ENCODE results near the gene C2CD4C.
"Not testable (repeated sequence)": the region's sequence is repeated elsewhere in the genome, so short reads cannot be mapped to it uniquely, and the experiment has no call there.

The C2CD4C gene, protein sequence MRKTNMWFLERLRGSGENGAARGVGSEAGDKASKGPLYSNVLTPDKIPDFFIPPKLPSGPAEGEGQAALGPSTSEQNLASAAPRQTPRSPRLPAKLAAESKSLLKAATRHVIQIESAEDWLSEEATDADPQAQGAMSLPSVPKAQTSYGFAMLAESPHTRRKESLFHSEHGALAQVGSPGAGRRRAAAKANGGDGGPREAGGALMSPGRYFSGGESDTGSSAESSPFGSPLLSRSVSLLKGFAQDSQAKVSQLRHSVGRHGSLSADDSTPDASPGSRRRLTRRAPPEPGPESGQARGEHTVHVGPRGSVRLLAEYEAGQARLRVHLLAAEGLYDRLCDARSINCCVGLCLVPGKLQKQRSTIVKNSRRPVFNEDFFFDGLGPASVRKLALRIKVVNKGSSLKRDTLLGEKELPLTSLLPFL

DNA sequence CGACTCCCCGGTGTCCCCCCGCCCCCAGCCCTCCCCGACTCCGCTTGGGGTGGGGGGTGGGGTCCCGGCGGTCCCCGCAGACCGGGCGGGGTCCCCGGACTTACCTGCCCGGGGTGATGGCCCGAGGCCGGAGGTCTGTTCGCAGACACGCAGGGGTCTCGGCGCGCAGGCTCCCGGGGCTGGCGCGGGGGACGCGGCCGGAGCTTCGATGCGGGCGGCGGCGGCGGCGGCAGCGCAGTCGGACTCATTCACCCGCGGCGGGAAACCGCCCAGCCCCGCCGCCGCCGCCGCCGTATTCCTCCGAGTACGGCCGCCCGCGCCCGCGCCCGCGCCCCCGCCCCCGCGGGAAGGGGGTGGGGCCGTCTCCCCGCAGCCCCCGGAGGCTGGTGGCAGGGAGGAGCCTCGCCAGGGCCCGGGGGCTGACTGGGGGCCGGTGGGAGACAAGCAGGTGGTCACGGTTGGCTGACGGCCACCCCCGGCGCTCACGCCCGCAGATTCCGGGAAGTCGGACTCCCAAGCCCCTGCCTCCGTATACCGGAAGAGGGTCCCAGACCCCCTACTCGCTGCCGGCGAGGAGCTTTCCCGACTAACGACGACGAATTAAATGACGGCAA lies at the start of gene C2CD4C:
Gene C2CD4C (minus strand): TSS at position 246 of the 614 bp plus-strand sequence. CDS start 786 bp downstream, outside the sequence.
- peak; percentile 16 for DNase-seq

DNA sequence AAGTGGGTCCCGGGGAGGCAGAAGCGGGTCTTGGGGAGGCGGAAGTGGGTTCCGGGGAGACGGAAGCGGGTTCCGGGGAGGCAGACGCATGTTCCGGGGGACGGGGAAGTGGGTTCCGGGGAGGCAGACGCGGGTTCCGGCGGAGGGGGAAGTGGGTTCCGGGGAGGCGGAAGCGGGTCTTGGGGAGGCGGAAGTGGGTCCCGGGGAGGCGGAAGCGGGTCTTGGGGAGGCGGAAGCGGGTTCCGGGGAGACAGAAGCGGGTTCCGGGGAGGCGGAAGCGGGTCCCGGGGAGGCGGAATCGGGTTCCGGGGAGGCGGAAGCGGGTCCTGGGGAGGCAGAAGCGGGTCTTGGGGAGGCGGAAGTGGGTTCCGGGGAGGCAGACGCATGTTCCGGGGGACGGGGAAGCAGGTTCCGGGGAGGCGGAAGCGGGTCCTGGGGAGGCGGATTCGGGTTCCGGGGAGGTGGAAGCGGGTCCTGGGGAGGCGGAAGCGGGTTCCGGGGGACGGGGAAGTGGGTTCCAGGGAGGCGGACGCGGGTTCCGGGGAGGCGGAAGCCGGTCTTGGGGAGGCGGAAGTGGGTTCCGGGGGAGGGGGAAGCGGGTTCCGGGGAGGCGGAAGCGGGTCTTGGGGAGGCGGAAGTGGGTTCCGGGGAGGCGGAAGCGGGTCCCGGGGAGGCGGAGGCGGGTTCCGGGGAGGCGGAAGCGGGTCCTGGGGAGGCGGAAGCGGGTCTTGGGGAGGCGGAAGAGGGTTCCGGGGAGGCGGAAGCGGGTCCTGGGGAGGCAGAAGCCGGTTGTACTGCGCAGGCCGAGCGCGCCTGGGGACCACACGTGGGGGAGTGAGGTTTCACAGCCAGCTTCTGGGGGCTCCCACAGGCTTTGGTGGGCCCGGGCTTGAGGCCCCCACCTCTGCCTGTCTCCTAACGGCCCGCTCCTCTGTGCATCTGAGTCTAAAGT lies 49.4 kb upstream of the C2CD4C start:
- DNase-seq = no peak

DNA sequence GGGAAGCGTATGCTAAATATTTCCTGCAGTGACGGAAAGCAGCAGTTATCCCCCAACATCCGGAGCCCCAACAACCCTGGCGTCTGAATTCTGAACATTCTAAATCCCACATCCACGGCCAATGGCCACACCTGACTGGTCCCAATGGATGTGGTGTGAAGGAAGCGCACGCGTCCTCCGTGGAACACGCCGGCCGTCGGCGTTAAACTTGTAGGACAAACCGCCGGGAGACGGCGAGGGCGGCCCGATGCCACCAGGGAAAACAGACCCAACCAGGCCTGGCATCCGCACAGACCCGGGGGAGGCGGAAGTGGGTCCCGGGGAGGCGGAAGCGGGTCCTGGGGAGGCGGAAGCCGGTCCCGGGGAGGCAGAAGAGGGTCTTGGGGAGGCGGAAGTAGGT lies 48.7 kb upstream of the C2CD4C start:
- DNase-seq = no peak

DNA sequence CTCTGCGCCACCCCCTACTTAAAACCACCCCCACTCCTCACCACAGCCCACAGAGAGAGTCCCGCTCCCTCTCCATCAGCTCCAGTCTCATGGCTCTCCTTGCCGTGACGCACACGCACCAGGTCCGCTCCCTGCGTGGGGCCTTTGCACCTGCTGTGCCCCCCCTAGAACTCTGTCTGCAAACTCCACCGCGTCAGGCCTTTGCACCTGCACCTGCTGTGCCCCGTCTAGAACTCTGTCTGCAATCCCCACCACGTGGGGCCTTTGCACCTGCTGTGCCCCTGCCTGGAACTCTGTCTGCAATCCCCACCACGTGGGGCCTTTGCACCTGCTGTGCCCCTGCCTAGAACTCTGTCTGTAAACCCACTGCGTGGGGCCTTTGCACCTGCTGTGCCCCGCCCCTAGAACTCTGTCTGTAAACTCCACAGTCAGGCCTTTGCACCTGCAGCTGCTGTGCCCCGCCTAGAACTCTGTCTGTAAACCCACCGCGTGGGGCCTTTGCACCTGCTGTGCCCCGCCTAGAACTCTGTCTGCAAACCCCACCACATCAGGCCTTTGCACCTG lies 47.7 kb upstream of the C2CD4C start:
- no peak for DNase-seq

DNA sequence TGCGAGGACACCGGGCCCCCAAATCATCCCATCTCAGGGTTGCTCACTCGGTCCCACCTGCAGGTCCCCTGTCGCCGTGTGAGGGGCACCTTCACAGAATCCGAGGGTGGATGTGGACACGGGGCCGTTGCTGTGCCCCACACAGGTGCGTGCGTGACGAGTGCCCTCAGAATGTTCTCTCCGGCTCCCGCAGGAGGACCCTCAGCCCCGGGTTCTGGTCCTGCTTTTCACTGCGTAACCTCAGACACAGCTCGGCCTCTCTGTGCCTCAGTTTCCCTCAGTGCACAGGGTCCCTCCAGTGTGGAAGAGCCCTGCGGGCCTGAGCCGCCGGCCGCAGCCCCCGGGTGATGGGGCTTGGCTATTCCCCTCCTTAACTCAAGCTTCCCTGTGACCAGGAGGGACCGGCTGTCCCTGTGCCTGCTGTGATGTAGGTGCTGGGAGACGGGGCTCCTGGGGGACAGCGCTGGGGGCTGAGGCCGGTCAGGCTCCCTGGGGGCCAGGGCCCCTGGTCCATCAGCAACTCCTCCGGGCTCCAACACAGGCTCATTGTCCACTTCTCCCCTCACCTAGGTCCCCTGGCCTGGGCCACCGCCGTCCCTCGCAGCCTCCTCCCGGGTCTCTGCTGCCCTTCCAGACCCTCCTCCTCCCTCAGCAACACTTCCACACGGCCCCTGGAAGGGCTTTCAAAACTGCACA lies 47.1 kb upstream of the C2CD4C start:
- DNase-seq = no peak

DNA sequence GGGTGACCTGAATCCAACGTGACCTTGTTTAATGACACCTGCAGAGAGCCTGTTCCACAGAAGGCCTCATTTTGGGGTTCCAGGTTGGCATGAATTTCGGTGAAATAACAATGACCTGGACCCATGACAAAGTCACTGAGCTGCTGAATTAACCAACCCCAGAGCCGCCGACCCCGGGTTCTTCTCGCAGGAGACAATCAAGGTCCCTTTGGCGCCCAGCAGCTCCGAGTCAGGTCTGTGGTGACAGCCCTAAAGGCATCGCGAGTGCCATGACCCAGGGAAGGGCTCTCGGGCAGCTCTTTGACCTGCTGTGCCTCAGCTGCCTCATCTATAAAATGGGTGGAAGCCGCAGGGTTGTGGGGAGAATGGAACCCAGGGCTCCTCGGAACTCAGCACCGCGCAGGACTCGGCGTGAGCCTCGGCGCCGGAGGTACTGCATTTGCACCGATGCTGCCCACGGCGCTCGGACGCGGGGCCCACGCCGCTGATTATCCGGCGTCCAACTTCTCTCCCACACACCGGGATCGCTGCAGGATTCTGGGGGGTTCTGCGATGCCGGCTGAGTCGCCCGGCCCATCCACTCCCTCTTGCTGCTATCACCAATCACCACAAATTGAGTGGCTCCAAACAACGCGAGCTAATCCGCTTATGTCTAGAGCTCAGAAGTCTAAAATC lies 46.2 kb upstream of the C2CD4C start:
- no peak for DNase-seq

DNA sequence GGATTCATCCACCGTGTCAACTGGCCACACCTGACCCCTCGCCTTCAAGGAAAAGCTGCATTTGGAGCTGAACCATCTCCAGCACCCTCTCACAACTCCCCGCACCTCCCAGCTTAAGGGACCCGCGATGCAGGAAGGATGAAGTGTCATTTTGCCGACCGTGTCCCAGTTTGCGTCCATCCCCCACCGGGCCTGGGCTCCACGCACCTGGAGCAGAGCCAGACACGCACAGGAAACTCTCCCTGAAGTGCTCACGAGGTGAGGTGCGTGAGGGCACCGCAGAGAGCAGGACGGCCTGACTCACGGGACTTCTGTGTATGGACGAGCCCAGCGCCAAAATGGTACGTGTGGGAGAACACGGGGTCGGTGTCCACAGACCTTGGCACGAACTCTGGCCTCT lies 44.7 kb upstream of the C2CD4C start:
- no peak for DNase-seq

DNA sequence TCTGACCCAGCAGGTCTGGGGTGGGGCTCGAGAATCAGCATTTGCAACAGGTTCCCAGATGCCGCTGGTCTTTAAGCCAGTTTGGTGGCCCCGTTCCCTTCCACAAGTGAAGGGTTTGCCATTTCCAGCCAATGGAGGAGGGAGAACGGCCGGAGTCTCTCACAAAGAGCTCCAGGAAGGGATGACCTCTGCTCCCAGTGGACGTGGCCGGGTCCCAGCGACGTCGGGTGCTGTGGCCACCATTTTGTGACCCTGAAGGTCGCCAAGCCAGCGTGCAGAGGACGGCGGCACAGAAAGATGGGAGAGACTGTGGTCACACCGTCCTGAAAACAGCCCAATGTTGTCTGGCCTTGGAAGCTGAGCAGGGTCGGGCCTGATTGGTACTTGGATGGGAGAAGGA lies 43.9 kb upstream of the C2CD4C start:
- no peak for DNase-seq

DNA sequence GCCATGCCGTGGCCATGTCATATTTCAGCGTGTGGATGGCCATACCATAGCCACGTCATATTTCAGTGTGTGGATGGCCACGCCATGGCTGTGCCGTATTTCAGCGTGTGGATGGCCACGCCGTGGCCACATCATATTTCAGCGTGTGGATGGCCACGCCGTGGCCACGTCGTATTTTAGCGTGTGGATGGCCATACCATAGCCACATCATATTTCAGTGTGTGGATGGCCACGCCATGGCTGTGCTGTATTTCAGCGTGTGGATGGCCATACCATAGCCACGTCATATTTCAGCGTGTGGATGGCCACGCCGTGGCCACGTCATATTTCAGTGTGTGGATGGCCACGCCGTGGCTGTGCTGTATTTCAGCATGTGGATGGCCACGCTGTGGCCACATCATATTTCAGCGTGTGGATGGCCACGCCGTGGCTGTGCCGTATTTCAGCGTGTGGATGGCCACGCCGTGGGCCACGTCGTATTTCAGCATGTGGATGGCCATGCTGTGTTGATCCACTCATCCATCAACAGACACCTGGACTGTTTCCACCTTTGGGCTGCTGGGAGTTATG lies 42.0 kb upstream of the C2CD4C start:
- DNase-seq = not testable (repeated sequence)

DNA sequence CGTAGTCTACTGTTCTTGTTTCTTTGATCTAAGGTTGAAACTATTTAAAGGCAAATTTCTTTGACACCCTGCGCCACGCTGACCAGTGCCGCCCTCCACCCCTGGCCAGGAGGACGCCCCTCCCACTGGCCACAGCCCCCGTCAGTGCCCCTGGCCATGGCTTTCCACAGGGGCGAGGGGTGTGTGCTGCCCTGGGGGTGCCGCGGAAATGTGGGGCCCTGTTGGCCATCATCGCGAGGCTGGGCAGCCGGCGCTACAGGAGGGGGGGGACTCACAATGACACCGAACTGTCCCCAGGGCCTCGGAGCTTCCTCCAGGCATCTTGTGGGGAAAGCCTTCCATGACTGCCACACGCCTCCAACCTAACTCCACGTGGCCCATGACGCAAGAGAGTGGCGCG lies 41.0 kb upstream of the C2CD4C start:
- DNase-seq = no peak

DNA sequence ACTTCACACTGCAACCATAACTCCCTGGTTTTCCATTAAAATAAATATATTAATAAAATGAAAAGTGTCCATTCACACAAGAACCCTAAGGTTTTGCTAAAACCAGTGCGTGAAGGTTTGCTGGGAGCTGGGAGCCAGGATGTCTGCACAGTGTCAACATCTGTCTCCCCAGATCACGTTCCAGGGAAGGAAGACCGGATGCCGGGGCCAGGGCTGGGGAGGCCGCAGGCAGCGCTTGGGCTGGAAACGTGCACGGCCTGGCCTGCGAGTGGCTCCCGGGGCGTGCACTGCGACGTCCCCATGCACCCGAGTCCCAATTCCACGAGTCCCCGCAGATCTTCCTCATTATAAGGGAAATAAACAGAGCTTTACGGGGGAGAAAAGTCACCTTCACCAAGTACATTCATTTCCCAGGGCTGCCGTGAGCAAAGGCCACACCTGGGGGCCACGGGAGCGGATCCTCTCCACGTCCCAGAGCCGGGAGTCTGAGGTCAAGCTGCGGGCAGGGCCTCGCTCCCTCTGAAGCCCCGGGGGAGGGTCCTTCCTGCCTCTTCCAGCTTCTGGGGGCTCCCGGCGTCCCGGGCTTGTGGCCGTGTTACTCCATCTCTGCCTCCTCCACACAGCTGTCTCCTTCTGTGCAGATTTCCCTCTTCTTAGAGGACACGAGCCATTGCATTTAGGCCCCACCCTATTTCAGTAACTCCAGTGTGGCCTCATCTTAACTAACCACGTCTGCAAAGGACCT lies 39.0 kb upstream of the C2CD4C start:
- DNase-seq = no peak

DNA sequence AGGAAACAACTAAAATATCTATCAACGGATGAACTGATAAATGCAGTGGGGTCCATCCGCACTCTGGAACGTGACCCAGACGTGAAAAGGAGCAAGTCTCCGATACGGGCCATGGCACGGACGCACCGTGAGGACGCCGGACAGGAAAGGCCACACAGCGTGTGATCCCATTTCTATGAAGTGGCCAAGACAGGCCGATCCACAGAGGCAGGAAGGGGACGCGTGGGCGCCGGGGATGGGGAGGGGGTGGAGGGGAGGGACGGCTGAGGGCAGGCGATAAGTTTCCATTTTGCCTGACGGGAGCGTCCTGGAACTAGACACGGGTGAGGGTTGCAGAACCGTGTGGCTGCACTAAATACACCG lies 38.1 kb upstream of the C2CD4C start:
- DNase-seq = no peak

DNA sequence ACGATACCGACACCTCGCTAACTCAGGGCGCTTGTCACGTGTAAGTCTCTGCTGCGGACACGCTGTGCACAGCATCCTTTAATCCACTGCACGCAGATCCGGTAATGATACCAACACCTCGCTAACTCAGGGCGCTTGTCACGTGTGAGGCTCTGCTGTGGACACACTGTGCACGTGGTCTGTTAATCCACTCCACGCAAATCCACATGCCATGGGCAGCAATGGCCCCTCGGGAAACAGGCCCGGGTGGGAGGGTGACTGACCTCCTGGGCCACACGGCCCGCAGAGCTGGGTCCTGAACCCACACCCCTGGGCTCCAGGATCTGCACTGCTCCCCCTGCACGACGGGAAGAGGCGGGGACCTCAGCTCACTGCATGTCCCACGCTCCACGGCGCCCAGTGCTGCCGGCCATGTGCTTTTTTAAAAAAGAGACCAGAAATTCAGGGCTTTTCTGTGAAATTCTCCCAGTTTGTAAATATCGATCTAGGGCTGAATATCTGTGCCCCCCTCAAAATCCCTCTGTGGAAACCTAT lies 35.8 kb upstream of the C2CD4C start:
- DNase-seq = no peak

DNA sequence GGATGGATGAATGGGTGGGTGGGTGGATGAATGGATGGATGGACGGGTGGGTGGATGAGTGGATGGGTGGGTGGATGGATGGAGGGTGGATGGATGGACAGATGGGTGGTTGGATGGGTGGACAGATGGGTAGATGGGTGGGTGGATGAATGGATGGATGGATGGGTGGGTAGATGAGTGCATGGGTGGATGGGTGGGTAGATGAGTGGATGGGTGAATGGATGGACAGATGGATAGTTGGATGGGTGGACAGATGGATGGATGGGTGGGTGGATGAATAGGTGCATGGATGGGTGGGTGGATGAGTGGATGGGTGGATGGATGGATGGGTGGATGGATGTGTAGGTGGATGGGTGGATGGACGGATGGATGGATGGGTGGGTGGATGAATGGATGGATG lies 34.1 kb upstream of the C2CD4C start:
- no peak for DNase-seq

DNA sequence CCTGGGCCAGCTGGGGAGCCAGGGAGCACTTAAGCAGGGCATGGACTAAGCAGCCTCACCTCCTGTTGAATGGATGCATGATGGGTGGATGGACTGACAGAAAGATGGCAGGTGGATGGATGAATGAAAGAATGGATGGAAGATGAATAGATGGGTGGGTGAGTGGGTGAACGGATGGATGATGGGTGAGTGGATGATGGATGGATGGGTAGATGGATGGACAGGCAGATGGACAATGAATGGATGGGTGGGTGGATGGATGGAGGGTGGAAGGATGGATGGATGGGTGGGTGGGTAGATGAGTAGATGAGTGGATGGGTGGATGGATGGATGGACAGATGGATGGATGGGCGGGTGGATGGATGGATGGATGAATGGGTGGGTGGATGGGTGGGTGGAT lies 33.1 kb upstream of the C2CD4C start:
- no peak for DNase-seq

DNA sequence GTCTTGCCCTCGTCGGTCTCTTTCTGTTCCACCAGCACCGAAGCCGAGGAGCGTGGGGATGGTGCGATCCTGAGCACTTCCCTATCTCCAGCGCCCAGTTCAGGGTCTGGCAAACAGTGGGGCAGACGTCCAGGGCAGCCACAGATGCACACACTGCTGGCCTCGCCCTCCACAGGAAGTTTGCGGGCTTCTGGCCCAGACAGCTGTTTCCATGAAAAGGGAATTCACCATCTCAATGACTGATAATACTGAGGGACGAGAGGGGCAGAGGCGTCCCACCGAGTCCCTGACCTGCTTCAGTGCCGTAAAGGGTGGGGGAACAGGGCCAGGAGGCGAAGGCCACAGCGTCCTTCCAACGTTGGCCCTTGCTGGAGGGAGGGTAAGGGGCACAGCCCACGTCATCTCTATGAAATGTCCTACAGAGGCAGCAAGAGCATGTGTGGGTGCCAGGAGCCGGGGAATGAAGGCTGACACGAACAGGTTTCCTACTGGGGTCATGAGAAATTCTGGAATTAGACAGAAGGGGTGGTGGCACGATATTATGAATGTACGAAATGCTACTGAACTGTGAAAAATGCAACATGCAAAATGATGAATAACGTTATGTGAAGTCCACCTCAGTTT lies 32.4 kb upstream of the C2CD4C start:
- DNase-seq = no peak

DNA sequence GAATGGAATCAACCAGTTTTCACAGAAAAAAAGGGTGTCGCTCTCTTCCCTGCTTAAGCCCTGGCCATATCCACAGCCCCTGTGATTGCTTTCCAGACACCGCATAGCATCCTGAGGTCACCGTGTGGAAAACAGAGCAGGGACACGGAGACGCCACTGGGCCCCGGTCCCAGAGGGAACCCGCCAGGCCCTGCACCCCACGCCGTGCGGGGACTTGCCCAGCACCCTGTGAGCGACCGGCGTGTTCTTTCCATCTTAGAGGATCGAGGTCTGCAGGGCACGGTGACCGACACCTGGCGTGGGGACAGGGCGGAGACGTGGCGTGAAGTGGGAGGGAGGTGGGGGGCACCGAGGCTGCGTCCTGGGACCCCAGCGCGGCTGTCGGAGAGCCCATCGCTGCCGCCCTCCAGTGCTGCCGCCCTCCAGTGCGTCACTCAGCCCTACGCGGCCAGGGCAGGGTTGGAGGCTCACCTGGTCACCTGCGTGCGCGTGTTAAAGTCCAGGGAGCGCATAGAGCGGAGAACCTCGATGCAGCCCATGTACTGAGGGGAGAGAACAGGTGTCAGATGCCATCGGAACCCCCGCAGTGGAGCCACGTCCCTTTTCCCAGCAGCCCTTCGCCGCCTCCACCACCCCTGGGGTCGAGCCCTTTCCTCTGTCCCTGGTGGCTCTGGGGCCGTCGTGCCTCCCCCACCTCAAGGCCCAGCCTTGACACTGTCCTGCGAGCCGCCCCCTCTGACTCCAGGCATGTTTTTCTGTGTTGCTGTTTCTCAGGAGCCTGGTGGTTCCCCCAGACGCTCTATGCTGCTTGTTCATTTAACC lies 31.7 kb upstream of the C2CD4C start:
- no peak for DNase-seq

DNA sequence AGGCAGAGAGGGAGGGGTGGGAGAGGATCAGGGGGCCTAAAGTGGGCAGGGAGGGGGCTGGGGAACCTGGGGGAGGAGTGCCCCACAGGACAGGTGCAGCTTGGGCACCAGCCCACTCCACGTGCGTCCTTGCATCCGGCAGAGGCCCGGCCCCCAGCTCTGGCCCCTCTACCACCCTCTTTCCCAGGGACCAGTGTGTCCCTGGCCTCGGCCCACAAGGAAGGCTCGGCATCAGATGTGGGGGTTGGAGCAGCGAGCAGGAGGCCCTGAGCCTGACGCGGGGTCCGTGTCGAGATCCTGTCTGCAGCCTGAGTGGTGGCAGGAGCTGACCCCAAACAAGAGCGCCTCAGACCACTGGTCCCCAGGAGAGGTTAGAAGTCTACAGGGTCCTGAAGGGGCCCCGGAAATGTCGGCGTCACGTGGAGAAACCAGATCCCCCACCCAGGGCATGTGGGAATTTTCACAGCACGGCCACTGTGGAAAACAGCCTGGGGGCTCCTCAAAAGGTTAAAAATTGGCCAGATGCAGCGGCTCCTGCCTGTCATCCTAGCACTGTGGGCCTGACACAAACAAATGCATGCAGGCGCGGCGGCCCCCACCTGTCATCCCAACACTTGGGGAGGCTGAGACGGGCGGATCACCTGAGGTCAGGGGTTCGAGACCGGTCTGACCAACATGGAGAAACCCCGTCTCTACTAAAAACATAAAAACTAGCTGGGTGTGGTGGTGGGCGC lies 30.4 kb upstream of the C2CD4C start:
- DNase-seq = no peak

Data from EL (cell line).